Small intestine (tissue), 7 donors: ENCODE results near the gene KCNJ1. TPM values are rescaled to one million over a fixed set of nuclear protein-coding genes. Genes with fewer than 3 reads are reported as not detected.

Experiments used
- DNase-seq, 2 donors: peaks; one replicate each; pipeline versions ENCODE4 v3.0.0 to v3.0.0-alpha.2; 2013
- FAIRE-seq: peaks from 2 replicates; lab custom pipeline; 2012; peaks lifted over from hg19 to GRCh38; lab: Jason Lieb, UNC
- H3K27ac ChIP-seq, 3 donors: one replicate each; pipeline ENCODE4 v1.5.1; 2013; ENCODE audit warnings: low read length in 2 of 3, mild to moderate bottlenecking in 2 of 3, control low read depth in 1 of 3, inconsistent platforms in 1 of 3, low read depth in 1 of 3, moderate library complexity in 1 of 3
- H3K27me3 ChIP-seq, 3 donors: one replicate each; pipeline ENCODE4 v1.6.1; 2013; ENCODE audit warnings: low read length in 3 of 3, inconsistent platforms in 1 of 3; ENCODE audit not compliant: control insufficient read depth in 3 of 3, insufficient read depth in 3 of 3
- H3K36me3 ChIP-seq, 3 donors: one replicate each; pipeline ENCODE4 v1.6.1; 2013; ENCODE audit warnings: low read length in 3 of 3, inconsistent platforms in 1 of 3, low read depth in 1 of 3, mild to moderate bottlenecking in 1 of 3, moderate library complexity in 1 of 3; ENCODE audit not compliant: control insufficient read depth in 3 of 3, insufficient read depth in 2 of 3
- H3K4me1 ChIP-seq, 3 donors: one replicate each; pipeline ENCODE4 v1.6.1; 2013; ENCODE audit warnings: low read length in 2 of 3, inconsistent platforms in 1 of 3, low read depth in 1 of 3, mild to moderate bottlenecking in 1 of 3, moderate library complexity in 1 of 3; ENCODE audit not compliant: control insufficient read depth in 3 of 3, insufficient read depth in 2 of 3
- H3K4me3 ChIP-seq, 3 donors: one replicate each; pipeline ENCODE4 v1.5.1; 2013; ENCODE audit warnings: low read length in 3 of 3, control low read depth in 1 of 3, inconsistent platforms in 1 of 3, low read depth in 1 of 3, mild to moderate bottlenecking in 1 of 3, moderate library complexity in 1 of 3
- H3K9me3 ChIP-seq, 2 donors: one replicate each; pipeline ENCODE4 v1.6.1; 2013; ENCODE audit warnings: low read depth in 1 of 2, low read length in 1 of 2; ENCODE audit not compliant: control insufficient read depth in 2 of 2, insufficient read depth in 1 of 2
- WGBS, 3 donors: extraction: QIAGEN DNeasy Blood & Tissue Kit; methylation state at CpG; one replicate each; pipeline ENCODE4 v1.1.7; 2013; 5-methylcytosine and 5-hydroxymethylcytosine counted together
- polyA plus RNA-seq, 4 donors: library from polyadenylated mRNA; stranded (reverse) in 3 of 4; unstranded in 1 of 4; fragments of 200-250 nt in 3 of 4; fragments of 120-200 nt in 1 of 4; gene quantifications; one replicate each; pipeline versions ENCODE4 v1.2.1 to v1.2.3, GENCODE V29; 2013
- donor health status: healthy with polysubstance abuse.
- donor health status: control.
- donor health status: control.
- donor health status: Bipolar disorder and iron deficiency.
- donor health status: healthy.

KCNJ1 gene
- polyA plus RNA-seq, 4 donors: 0.06 TPM; not detected in 3

- H3K4me3 ChIP-seq: no peak overlapping the region
- H3K27ac ChIP-seq: no peak overlapping the region
- H3K9me3 ChIP-seq: no peaks in the 10 kb centered on the region
- DNase-seq (no peak), FAIRE-seq (no peak)
- peaks cover 0 to 4% (median 0%) of the 10 kb centered on the region in 3 donors for H3K4me1 ChIP-seq
- H3K27me3 ChIP-seq: peaks cover 0 to 66% (median 0%) of the 10 kb centered on the region in 3 donors
- H3K36me3 ChIP-seq: no peaks in the 10 kb centered on the region
- 78 to 85% (median 79%) methylated on average over 14 of the region's 14 CpGs for WGBS, 3 donors
Measured at GRCh38 chr11:128904303-128904655, 37.2 kb upstream of the KCNJ1 start.

DNA sequence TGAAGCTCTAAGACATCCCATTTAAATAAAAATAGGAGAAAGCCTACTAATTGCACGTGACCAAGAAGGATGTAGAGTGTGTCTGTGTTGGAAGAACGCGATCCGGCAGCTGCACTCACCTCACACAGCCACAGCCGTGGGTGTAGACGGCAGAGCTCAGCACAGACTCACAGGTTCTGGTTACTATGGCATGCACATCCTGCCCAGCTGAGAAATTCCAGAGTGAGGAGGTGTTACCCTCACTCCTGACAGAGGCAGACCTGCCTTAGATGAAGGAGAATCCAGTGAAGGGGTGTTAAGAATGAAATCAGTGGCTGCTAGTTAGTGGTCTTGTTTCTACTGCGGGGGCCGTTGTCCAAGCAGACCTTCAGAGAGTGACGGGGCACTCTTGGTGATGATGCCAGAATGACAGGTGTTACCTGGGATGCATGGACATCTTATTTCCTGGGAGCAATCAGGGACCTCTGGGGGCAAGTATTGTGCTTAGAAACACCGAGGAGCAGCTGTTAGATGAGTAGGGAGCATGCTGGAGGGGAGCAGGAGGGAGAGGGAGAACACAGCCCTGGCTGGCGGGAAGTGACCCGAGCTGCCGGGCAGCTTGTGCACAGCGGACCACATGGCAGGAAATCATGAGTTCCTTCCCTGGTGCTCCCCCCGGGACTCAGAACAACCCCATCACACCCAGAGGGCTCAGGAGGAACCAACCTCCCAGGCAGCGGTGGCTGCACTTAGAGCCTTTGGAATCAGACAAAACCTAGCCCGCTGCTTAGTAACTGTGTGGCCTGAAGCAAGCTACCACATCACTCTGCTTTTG lies 36.4 kb upstream of the KCNJ1 start:
- H3K4me3 ChIP-seq: no peak overlapping the region
- peak in 1 of 2 donors; percentile 8 for DNase-seq
- FAIRE-seq: no peak
- no peaks in the 10 kb centered on the region for H3K36me3 ChIP-seq
- no peaks in the 10 kb centered on the region for H3K9me3 ChIP-seq
- no peak overlapping the region for H3K27ac ChIP-seq
- H3K27me3 ChIP-seq: peaks cover 0 to 63% (median 0%) of the 10 kb centered on the region in 3 donors
- H3K4me1 ChIP-seq: peaks cover 0 to 4% (median 0%) of the 10 kb centered on the region in 3 donors
- 67 to 79% (median 68%) methylated on average over 17 of the region's 17 CpGs for WGBS, 3 donors

DNA sequence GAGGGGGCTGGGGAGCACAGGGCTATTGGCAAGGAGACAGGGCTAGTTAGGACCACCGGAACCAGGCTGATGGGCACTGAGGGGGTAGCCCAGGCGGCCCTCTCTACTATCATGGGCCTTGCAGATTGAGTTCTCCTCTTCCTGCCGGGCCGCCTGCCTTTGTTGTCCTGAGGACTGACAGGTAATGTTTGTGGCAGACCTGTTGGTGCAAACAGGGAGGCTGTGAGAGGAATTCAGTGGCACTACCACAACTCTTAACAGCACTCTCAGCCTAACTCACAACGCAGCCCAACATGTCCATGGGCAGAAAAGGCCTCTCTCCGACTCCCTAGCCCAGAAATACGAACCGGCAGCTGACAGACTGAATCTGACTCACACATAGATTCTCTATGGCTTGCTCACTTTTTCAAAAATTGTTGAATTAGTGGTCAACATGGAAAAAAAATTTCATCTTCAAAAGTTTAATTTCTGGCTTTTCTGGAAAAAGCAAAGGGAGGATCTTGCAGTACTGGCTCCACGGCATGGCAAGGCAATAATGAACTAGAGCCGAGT lies 35.5 kb upstream of the KCNJ1 start:
- H3K36me3 ChIP-seq: no peaks in the 10 kb centered on the region
- no peak for DNase-seq
- 90 to 94% (median 91%) methylated on average over 10 of the region's 10 CpGs for WGBS, 3 donors
- peaks cover 0 to 63% (median 0%) of the 10 kb centered on the region in 3 donors for H3K27me3 ChIP-seq
- H3K27ac ChIP-seq: no peak overlapping the region
- FAIRE-seq: no peak
- no peaks in the 10 kb centered on the region for H3K9me3 ChIP-seq
- H3K4me1 ChIP-seq: peaks cover 0 to 4% (median 0%) of the 10 kb centered on the region in 3 donors
- no peak overlapping the region for H3K4me3 ChIP-seq

GRCh38 chr11:128901653-128902514 lies 34.8 kb upstream of the KCNJ1 start:
- Histone ChIP-seq H3K27ac (no peak overlapping the region), H3K27me3 (peaks cover 0 to 62% (median 0%) of the 10 kb centered on the region in 3 donors), H3K4me3 (no peak overlapping the region), H3K36me3 (no peaks in the 10 kb centered on the region), H3K9me3 (no peaks in the 10 kb centered on the region), H3K4me1 (peaks cover 0 to 4% (median 0%) of the 10 kb centered on the region in 3 donors)
- DNase-seq: no peak
- WGBS, 3 donors: 72 to 88% (median 81%) methylated on average over 29 of the region's 29 CpGs
- no peak for FAIRE-seq

- 75 to 81% (median 78%) methylated on average over 4 of the region's 4 CpGs for WGBS, 3 donors
- Histone ChIP-seq H3K27me3 (peaks cover 0 to 49% (median 0%) of the 10 kb centered on the region in 3 donors), H3K27ac (no peak overlapping the region), H3K4me3 (no peak overlapping the region), H3K4me1 (no peaks in the 10 kb centered on the region), H3K36me3 (no peaks in the 10 kb centered on the region), H3K9me3 (no peaks in the 10 kb centered on the region)
- DNase-seq: no peak
- no peak for FAIRE-seq
Measured at GRCh38 chr11:128900468-128900867, 33.4 kb upstream of the KCNJ1 start.

DNA sequence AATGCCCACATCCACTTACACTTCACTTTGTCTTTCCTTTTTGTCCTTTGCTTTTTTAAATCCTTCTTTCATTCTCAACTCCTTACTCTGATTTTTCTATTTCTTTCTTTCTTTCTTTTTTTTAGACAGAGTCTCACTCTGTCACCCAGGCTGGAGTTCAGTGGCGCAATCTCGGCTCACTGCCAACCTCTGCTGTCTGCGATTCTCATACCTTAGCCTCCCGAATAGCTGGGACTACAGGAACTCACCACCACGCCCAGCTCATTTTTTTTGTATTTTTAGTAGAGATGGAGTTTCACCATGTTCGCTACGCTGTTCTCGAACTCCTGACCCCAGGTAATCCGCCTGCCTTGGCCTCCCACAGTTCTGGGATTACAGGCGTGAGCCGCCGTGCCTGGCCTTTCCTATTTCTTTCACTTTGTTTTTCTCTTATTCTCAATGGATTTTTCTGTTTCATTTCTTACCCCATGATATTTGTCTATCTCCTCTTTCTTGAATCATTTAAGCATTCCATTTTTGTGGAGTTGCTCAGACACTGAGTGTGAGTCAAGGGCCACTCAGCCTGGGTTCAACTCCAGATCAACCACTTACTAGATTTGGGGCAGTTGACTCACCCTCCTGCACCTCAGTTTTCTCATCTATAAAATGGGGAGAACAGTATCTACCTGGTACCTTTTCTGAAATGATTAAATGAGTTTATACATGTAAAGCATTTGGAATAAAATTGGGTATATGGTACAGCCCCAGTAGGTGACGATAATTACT lies 31.7 kb upstream of the KCNJ1 start:
- FAIRE-seq (no peak), DNase-seq (peak in 1 of 2 donors; percentile 37)
- no peaks in the 10 kb centered on the region for H3K36me3 ChIP-seq
- H3K4me3 ChIP-seq: no peak overlapping the region
- H3K9me3 ChIP-seq: no peaks in the 10 kb centered on the region
- H3K4me1 ChIP-seq: peaks cover 0 to 7% (median 2%) of the 10 kb centered on the region in 3 donors
- WGBS, 3 donors: 55 to 90% (median 79%) methylated on average over 13 of the region's 13 CpGs
- H3K27ac ChIP-seq: no peak overlapping the region
- peaks cover 0 to 33% (median 0%) of the 10 kb centered on the region in 3 donors for H3K27me3 ChIP-seq

- H3K27me3 ChIP-seq: peaks cover 0 to 27% (median 0%) of the 10 kb centered on the region in 3 donors
- H3K4me1 ChIP-seq: peaks cover 0 to 7% (median 3%) of the 10 kb centered on the region in 3 donors
- no peak overlapping the region for H3K4me3 ChIP-seq
- 78 to 100% (median 93%) methylated on average over 1 of the region's 1 CpG for WGBS, 3 donors
- DNase-seq: no peak
- H3K36me3 ChIP-seq: no peaks in the 10 kb centered on the region
- no peaks in the 10 kb centered on the region for H3K9me3 ChIP-seq
- FAIRE-seq: no peak
- no peak overlapping the region for H3K27ac ChIP-seq
Measured at GRCh38 chr11:128897826-128898225, 30.7 kb upstream of the KCNJ1 start.
